ENCODE data around the gene PRKCE.

The PRKCE gene

DNA sequence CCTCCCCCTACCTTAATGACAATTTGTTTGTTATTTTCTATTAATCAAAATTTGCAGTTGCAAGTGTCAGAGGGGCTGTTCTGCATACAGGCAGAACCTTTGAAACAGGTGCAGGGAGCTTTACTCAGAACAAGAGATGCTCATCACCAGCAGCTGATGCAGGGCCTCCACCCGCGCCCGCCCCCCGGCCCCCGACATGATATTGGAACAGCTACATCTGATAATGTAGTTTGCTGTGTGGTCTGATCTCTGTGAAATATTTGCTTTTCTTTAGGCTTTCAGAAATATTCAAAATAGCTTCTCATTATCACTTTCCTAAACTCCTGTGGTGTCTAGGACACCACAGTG is 130.0 kb downstream of the PRKCE start:
- no peak for DNase-seq (ENCODE audit: low read depth)

DNA sequence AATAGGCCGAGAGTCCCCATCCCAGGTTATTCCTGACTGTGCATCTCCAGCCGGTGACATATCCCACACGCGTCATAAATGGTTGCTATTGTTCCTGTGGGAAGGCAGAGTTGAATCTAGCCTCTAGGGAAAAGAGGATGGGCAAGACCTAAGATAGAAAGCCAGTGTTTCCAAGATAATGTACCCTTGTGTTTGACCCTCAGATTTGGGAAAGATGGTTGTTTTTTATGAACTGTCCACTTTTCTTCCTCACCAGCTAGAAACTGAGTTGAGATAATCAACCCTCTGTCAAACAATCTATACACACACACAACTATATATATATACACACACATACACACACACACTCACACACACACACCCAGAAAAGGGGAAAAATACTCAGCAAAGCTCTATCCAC is 131.0 kb downstream of the PRKCE start:
- DNase-seq (ENCODE audit: low read depth), result no peak

DNA sequence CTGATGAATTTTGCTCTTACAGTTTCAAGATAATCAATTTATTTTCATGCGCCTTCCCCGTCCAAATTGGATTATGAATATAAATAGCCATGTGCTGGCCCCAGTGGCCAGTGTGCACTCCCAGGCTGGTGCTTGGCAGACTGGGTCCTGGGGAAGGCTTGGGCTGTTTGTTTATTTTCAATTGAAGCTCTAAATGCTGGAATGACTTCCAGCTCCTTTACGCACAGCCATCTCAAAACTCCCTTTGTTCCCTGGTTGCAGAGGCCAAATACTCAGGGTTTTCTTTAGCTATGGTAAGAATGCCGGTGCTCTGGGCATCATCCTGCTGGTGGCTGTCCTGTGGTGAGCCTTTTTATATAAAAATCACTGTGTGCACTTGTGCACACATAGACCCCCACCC is 131.5 kb downstream of the PRKCE start:
- no peak for DNase-seq (ENCODE audit: low read depth)

DNA sequence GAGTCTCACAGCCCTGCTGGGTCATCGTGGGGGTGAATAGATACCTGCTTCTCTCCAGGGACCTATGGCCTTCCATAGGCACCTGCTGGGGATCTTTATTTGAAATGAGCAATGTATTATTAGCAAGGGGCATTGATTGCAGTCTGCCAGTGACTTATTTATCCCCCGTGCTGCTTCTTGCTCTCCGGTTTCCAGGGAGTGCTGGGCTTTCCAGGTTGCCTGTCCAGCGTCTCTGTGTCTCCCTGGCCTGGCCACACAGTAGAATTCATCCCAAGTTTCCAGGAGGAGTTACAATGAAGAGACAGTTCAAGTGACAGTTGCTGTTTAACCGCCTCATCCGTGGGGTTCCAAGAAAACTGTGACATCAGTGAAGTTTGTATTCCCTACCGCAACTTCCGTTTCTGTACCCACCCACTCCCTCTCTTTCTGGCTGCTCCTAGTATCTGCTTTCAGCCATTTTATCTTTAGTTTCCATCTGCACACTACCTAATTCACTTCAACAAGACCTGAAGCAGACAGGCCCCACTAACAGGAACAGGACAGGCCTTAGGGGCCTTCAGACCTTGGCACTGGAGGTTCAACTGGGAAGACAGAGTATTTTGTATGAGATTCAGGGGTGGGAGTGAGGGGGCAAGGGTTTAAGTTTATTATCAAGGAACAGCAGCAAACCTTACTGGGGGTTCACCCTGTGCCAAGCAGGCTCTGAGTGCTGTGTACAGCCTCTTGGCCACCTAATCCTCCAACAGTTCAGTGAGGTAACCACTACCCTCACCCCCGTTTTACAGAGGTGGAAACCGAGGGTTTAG is 134.8 kb downstream of the PRKCE start:
- DNase-seq (ENCODE audit: low read depth), result no peak

DNA sequence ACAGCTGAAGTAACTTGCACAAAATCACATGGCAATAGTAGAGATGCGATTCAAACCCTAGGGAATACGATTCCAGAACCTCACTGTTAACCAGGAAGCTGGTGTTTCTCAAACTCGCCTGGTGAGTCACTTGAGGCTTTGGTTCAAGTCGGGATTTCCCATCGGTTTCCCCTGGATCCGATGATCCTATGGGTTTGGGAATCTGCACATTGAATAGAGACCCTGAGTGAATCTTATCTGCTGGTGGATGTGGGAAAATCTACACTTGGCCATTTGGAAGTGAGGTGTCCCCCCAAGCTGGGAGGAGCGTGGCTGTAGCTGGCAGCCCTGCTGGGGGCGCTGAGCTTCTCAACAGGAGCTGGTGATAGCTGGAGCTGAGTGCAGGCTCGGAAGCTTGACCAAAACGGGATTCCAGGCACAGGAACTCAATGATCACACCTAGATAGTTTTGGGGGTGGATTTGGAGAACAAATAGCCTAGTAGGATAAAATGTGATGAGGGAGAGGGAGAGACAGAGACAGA is 135.4 kb downstream of the PRKCE start:
- DNase-seq (ENCODE audit: low read depth), result no peak

DNA sequence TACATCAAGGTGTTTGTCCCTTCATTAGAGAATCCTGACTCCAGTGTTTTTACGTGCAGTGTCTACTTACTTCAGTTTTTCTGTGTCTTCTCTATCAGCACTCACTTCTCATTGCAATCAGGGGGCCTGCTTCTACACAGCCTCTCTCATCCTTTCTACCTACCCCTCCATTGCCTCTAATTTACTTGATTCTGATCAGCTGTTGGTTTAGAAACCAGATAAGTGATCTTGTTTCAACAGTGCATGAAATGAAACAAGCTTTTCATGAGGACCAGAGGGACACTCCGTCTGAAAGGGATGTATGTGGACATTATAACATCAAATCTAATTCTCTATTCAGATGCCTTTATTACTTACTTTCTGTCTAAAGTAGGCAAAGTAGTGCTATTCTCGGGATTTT is 136.9 kb downstream of the PRKCE start:
- no peak for DNase-seq (ENCODE audit: low read depth)

DNA sequence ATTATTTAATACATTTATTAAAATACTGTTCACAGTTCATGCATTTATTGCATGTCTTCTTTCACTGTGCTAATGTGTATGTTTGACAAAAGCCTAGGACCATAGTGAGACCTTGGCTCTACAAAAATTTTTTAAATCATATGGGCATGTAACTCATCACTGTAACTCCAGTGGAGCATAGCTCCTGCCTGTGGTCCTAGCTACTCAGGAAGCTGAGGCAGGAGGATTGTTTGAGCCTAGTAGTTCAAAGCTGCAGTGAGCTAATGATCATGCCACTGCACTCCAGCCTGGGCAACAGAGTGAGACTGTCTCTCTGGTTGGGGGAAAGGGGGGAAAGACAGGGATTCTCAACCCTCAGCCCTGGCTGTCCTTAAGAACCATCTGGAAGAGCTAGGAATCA is 137.8 kb downstream of the PRKCE start:
- no peak for DNase-seq (ENCODE audit: low read depth)

DNA sequence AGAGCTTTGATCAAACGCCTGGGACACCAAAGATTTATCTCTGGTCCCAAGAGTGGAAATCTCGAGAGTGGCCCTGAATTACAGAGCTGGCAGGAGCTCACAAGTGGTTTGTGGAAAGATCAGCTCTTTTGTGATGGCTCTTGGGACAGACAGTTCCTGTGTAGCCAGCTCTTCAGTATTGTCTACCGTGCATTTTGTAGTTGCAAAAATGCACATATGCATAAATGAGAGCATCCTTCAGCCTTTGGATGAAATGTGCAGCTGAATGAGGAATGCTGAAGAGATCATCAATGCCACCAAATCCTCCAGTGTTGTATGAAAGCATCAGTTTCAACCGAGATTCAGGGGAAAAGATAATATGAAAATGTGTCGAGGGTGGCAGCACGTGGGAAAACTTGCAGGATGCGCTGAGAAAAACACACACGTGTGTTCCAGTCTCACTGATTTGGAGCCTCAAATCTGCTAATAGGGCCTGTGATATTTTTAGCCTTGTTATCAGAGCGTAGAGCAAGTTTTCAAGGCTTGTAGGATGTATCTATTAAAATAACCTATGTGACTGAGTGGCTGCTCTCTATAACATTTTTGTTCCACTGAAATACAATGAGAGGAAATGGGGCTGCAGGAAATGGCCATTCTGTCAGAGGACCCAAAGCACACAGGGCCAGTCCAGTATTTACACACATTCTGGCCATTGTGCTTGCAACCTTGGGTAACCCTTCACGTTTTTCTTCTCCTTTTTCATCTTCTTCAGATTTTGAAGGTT is 138.7 kb downstream of the PRKCE start:
- DNase-seq (ENCODE audit: low read depth), result no peak

DNA sequence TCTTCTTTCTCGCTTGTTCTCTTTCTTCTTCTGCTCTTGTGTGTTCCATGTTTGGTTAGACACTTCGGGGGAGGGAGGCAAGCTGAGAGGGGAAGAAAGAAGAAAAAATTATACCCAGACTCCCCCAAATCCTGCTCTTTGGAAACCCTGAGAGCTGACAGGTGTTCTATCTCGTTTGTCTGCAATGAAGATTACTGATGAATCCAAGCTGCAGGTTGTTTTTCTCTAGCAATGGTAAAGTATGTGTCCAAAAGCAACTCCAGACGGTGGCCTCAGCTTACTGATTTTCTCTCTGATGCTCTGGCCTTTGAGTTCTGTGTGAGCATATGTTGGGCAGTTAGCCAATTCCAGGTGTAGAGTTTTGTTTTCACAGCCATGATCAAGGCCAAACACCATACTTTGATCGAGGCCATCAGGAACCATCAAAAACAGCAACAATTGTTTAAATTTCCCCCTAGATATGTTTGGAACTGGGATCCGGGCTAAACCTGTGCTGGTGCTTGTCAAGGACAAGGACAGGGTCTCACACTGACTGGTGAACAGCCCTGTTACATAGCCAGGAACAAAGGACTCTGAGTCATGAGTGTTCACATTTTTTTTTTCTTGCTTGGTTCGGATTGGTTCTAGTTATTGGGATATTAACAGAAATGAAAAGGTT is 142.0 kb downstream of the PRKCE start:
- DNase-seq (ENCODE audit: low read depth), result no peak

DNA sequence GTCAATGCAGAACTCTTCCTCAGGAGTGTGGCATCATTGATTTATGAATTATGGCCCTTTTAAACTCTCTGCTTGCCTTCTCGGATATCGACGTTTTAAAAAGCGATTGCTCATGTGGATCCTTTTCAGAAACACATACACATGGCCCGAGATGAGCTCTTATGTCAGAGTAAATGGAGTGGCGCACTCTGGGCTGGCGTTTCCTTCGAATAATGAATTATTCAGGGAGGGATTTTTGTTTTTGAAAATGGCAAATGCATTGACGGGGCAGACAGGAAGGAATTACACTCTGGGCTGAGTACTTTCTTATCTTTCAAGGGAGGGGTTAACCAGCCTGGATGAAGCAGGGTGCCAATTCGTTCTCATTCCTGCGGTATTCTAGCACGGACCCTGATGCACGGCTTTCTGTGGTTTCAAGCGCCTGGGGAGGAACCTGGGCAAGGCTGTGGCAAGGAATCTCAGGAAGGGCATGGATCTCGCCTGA is 142.7 kb downstream of the PRKCE start:
- no peak for DNase-seq (ENCODE audit: low read depth)

DNA sequence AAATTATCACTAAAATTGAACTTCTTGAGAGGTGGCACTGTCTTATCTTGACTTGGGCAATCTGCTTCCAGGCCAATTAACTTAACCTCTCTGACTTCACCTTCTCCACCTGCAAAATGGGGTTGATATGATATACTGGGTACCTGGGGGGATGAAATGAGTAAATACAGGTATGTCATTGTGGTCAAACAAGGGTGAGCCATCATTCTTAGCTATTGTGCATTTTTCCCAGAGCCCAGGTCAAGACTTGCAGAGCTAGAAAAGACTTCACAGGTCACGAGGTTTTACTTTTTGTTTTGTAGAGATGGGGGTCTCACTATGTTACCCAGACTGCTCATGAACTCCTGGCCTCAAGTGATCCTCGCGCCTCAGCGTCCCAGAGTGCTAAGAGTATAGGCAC is 145.0 kb downstream of the PRKCE start:
- no peak for DNase-seq (ENCODE audit: low read depth)

DNA sequence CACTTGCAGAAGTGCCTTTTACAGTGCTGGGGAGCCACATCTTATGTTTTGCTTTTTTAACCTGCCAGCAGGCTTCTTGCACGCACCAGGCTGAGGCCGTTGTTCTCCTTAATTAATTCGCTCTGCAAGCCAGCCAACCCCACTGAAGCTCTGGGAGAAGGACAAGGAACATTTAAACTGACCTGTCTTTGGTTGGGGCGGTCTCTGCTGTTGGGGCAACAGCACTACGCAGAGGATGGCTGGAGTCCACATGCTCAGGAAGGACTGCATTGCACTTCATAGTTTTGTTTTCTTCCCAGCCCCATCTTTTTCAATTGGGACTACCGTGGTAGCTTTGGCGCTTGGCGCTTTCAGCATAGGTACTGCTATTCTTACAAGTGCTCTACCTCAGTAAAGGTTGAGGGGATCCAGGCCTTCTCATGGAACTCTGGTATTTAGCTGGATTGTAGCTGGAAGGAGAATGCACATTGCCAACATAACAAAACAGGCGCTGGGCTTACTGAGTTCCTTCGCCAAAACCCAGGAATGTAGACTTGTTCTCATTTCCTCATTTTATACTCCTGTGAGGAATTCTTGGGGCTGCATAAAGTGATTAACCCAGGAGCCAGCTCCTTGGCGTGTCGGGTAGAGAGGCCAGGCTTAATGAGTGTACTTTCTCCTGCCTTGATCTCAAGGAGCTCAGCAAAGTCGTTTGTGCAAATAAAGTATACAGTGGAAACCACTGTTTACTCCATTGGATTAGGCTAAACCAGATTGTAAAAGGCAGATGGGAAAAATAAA is 146.2 kb downstream of the PRKCE start:
- no peak for DNase-seq (ENCODE audit: low read depth)

DNA sequence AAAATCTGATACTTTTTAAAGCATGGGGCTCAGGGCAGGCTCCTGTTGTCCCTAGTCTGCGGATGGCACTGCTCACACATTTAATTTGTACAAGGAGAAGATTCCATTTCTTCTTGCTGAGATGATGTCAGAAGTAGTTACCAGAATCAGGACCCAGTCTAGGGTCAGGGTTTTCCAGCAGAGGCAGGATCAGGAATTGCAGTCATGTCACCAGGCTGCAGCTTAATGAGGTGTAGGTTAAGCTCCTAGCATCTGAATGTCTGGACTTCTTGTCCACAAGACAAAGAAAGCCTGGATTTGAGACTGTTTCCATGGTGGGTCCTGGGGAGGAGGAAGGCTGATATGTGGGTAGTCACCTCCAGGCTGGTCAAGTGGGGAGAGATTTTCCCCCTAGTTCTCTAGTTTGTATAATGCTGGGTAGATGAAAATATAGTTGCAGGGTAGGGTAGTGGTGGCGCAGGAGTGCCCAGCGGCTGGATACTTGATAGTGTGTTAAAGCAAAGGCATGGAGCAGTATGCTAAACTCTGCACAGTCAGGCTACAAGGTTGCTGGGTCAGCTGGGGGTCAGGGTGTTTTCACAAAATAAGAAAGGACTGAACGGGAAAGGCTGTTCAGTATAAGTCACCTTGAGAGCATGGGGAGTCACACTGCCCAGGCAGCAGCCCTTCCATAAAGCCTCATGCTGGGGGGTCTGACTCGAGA is 148.4 kb downstream of the PRKCE start:
- DNase-seq (ENCODE audit: low read depth), result no peak

DNA sequence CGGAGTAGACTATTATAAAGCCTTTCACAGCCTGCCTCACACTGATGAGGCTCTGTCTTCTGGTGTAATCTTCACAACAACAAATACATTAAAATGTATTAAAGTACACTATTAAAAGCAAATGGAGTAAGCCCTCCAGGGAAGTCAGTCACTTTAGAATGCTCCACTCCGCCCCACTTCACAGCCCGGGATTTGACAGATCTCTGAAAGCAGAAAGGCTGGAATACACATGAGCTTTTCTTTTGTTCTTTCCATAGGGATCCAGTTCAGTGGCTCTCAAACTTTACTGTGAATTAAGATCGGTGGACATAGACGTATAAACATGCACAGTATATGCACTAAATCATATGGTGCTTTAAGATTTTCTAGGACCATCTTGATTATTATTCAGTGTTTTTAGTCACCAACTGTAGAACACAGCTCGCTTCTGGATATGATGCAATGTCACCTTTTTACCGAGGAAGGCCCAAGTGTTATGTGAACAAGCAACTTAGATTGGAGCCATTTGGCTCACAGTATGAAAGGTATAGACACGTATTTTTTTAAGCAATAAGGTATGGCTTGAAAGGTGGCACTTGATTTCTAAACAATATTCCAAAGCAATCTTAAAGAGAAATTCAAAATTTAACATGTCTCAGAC is 151.1 kb downstream of the PRKCE start:
- DNase-seq (ENCODE audit: low read depth), result no peak

DNA sequence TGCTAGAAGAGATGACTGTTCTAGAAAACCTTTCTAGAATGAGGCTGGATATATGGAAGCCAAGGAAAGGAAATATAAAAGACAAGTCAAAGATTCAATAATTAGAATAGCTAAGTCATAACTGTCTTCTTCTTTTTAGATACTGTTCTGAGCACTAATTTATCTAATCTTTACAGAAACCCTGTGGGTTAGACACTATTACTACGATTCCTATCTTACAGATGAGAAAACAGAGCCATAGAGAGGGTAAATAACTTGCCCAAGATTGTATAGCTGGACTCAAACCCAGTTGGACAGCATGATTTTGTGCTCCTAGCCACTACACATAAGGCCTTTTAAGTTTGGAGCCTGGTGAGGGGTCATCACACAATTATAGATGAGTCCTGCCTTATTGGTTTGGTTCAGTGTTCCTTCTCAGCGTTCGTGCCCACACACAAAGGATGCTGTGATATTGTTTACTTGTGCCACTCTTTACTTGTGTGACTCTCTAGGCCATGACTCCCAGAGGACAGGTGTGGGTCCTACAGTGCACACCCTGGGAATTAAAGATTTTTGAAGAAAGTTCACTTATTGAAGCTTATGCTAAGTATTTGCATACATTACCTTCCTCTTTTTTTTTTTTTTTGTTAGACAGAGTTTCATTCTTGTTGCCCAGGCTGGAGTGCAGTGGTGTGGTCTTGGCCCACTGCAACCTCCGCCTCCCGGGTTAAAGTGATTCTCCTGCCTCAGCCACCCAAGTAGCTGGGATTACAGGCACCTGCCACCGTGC is 153.7 kb downstream of the PRKCE start:
- no peak for DNase-seq (ENCODE audit: low read depth)

DNA sequence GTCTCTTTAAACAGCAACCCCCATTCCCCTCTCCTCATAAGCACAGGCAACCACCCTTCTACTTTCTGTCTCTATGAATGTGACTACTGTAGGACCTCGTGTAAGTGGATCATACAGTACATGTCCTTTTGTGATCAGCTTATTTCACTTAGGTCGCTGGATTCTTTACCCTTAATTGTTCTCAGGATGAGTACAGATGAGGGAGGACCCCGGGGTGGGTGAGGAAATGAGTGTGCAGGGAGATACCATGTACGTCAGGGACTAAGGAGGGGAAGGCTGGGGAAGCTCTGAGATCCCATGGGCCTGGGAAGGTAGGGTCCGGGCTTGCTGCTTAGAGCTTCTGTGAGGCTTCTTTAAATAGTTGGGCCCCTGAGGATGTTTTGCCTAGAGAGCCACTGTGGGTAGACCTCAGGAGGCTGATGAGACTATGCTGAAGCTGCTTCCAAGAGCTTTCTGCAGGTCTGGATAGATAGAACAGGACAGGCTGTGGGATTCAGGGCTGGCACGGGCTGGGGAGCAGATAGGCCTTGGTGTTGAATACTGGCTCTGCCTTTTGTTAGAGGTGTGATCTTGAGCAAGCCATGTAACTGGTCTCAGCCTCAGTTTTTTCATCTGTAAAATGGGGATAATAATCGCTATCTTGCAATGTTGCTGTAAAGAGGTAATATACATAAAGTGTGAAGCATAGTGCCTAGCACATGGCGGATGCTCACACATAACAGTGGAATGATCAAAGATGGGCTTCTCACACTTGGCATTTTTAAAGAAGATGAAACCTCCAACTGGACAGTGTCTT is 155.3 kb downstream of the PRKCE start:
- DNase-seq (ENCODE audit: low read depth), result no peak

DNA sequence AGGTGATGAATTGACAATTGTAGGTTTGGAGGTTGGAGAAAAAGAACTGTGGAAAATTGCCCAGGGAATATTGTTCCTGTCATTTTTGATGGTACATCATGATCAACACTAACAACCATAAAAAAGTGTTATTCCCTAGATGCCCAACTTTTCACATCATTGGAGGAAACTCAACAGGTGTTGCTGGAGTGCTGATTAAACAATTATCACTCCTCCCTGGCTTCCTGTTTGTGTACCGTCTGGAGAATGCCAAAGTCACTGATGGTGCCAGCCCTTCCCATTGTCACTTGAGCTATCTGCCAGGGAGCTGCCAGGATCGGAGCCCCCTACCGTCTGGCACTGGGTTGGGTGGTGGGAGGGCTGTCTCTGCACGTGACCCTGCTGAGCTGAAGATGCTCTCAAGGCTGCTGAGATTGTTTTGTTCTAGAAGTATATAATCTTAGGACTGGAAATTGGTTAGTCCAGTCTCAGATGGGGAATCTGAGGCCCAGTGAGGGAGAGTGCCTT is 156.9 kb downstream of the PRKCE start:
- DNase-seq (ENCODE audit: low read depth), result no peak

DNA sequence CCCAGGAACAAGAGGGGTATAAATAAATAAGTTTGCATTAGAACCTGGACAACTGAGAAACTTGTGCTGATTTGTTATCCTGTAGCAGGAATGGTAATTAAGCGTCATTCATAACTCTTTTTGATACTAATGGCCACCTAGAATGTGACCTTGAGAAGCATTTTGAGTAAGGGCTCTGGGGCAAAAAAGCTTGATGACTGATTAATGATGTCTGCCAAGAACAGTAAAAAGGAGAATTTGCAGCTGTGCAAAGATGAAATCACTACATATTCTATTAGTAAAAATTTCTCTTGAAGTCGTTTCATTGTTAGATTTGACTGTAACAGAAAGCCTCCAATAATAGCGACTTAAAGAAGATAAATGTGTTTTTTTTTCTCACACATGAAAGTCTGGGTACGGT is 157.7 kb downstream of the PRKCE start:
- no peak for DNase-seq (ENCODE audit: low read depth)

DNA sequence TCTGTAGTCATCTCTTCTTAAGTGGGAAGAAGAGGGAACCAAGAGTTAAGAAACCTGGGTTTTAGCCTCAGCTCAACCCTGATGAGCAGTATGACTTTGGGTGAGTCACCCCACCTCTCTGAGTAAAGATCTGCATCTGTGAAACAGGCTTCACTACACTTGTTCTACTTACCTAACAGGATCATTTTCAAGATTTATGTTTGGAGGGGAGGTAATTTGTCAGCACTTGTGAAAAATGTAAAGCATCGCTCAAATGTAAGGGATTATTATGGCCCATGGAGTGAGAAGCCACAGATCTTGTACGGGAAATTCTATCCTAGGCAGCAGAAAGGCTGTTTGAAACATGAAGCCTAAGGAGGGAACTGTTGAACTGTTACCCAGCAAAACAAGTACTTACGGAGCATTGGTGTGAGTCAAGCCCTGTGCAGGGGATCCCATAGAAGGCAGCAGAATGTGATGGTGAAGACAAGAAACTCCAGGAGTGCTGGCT is 160.6 kb downstream of the PRKCE start:
- no peak for DNase-seq (ENCODE audit: low read depth)
